Esophagus muscularis mucosa (tissue), 4 donors: ENCODE results near the gene METTL6. TPM values are rescaled to one million over a fixed set of nuclear protein-coding genes. Genes with fewer than 3 reads are reported as not detected.
"Not testable (repeated sequence)": the region's sequence is repeated elsewhere in the genome, so short reads cannot be mapped to it uniquely, and the experiment has no call there.

Experiments used
- DNase-seq: peaks from one replicate; pipeline ENCODE4 v3.0.0-alpha.2; 2017; ENCODE audit errors: extremely low spot score
- H3K27ac ChIP-seq, 4 donors: fragments of 200-600 bp; sonication (generic); replicated peaks in 1 of 4; 1 replicate in 3 of 4; 2 replicates in 1 of 4; pipeline ENCODE4 v1.5.1; 2016 to 2019; ENCODE audit warnings: mild to moderate bottlenecking in 1 of 4
- H3K27me3 ChIP-seq, 4 donors: fragments of 200-600 bp; sonication (generic); one replicate each; pipeline versions ENCODE4 v1.5.1 to v1.6.0; 2016 to 2019
- H3K36me3 ChIP-seq, 4 donors: fragments of 200-600 bp; sonication (generic); one replicate each; pipeline ENCODE4 v1.5.1; 2016 to 2019
- H3K4me1 ChIP-seq, 4 donors: fragments of 200-600 bp; sonication (generic); one replicate each; pipeline ENCODE4 v1.5.1; 2016 to 2019
- H3K4me3 ChIP-seq, 4 donors: fragments of 200-600 bp; sonication (generic); 1 replicate in 2 of 4; 2 replicates in 2 of 4; pipeline ENCODE4 v1.5.1; 2016 to 2019; ENCODE audit warnings: mild to moderate bottlenecking in 4 of 4, moderate library complexity in 1 of 4
- H3K9me3 ChIP-seq, 4 donors: fragments of 200-600 bp; sonication (generic); 1 replicate in 3 of 4; 2 replicates in 1 of 4; pipeline ENCODE4 v1.5.1; 2016 to 2019
- CTCF ChIP-seq, 3 experiments: fragments of 200-600 bp in 2 of 3; fragments of 450-650 bp in 1 of 3; sonication (generic) in 2 of 3; IDR thresholded peaks; one replicate each; pipeline ENCODE4 v1.5.1; 2017 to 2019; ENCODE audit warnings: antibody characterized with exemption in 3 of 3, mild to moderate bottlenecking in 2 of 3, moderate library complexity in 1 of 3
- EP300 ChIP-seq: sonication (generic); formaldehyde crosslinking; IDR thresholded peaks from one replicate; pipeline ENCODE4 v1.6.1; 2017; ENCODE audit warnings: antibody characterized with exemption
- POLR2A ChIP-seq: fragments of 450-650 bp; IDR thresholded peaks from one replicate; pipeline ENCODE4 v1.6.1; 2017; ENCODE audit warnings: antibody characterized with exemption, moderate library complexity, mild to moderate bottlenecking, low read depth
- POLR2AphosphoS5 ChIP-seq, 2 donors: sonication (generic); formaldehyde crosslinking; IDR thresholded peaks; one replicate each; pipeline ENCODE4 v1.6.1; 2017; ENCODE audit warnings: antibody characterized with exemption in 2 of 2
- WGBS: methylation state at CpG from one replicate; pipeline ENCODE4 v1.1.5; 2018; 5-methylcytosine and 5-hydroxymethylcytosine counted together
- intact Hi-C: fragments of 100-400 bp; cut with DNase I; formaldehyde crosslinking; loops from one replicate; pipeline ENCODE4 v1.15.1; 2023
- total RNA-seq, 4 donors: library from RNA; depleted of rRNA; stranded (reverse); fragments of >200 nt; gene quantifications; one replicate each; pipeline versions ENCODE4 v1.1.0 to v1.2.1, GENCODE V29; 2016

METTL6 gene
- total RNA-seq, 4 donors from 2014 or later = 10.9 to 18.7 (median 11.8) TPM

GRCh38 chr3:15387735-15388134 is 39.6 kb downstream of the METTL6 start:
- 91% methylated on average over 3 of the region's 3 CpGs for WGBS
- intact Hi-C loops = no loop called here
- Histone ChIP-seq H3K4me1 (peaks cover 0 to 3% (median 0%) of the 10 kb centered on the region in 4 donors), H3K36me3 (no peaks in the 10 kb centered on the region), H3K9me3 (peaks cover 0 to 14% (median 8%) of the 10 kb centered on the region in 4 donors), H3K27ac (no peak overlapping the region), H3K4me3 (no peak overlapping the region), H3K27me3 (no peaks in the 10 kb centered on the region)
- no peak for DNase-seq
- TF ChIP-seq EP300 = no peak

- TF ChIP-seq CTCF (IDR thresholded peaks at IDR 0.05) (no peak), EP300 (no peak), POLR2AphosphoS5 (IDR thresholded peaks at IDR 0.05) (no peak), POLR2A (no peak)
- Histone ChIP-seq H3K27me3 (no peaks in the 10 kb centered on the region), H3K36me3 (no peaks in the 10 kb centered on the region), H3K4me3 (no peak overlapping the region), H3K4me1 (peaks cover 0 to 3% (median 0%) of the 10 kb centered on the region in 4 donors), H3K27ac (no peak overlapping the region), H3K9me3 (peaks cover 0 to 14% (median 8%) of the 10 kb centered on the region in 4 donors)
- WGBS = 77% methylated on average over 1 of the region's 1 CpG
- intact Hi-C loops = no loop called here
- no peak for DNase-seq
These were observed 40.2 kb downstream of the METTL6 start for GRCh38 chr3:15387171-15387581.

- H3K27ac ChIP-seq, intact Hi-C loops, H3K36me3 ChIP-seq, H3K4me3 ChIP-seq, H3K4me1 ChIP-seq, H3K27me3 ChIP-seq, DNase-seq: not testable (repeated sequence)
- H3K9me3 ChIP-seq = peaks cover 0 to 14% (median 8%) of the 10 kb centered on the region in 4 donors
- WGBS = 89% methylated on average over 5 of the region's 5 CpGs
These were observed 40.7 kb downstream of the METTL6 start for GRCh38 chr3:15386654-15386955.

GRCh38 chr3:15385901-15386653 is 41.3 kb downstream of the METTL6 start:
- H3K36me3 ChIP-seq = no peaks in the 10 kb centered on the region
- no peak for DNase-seq
- peaks cover 0 to 14% (median 8%) of the 10 kb centered on the region in 4 donors for H3K9me3 ChIP-seq
- intact Hi-C loops = no loop called here
- no peak overlapping the region for H3K4me3 ChIP-seq
- H3K27me3 ChIP-seq = no peaks in the 10 kb centered on the region
- no peak overlapping the region for H3K27ac ChIP-seq
- H3K4me1 ChIP-seq = peaks cover 0 to 3% (median 0%) of the 10 kb centered on the region in 4 donors
- WGBS = 96% methylated on average over 1 of the region's 1 CpG
- no peak for TF ChIP-seq POLR2A
- TF ChIP-seq POLR2AphosphoS5 (IDR thresholded peaks at IDR 0.05) = no peak
- no peak for TF ChIP-seq CTCF (IDR thresholded peaks at IDR 0.05)

GRCh38 chr3:15385238-15385695 is 42.1 kb downstream of the METTL6 start:
- H3K27ac ChIP-seq, DNase-seq, H3K4me1 ChIP-seq, H3K36me3 ChIP-seq, H3K4me3 ChIP-seq, H3K27me3 ChIP-seq, intact Hi-C loops: not testable (repeated sequence)
- peaks cover 0 to 14% (median 8%) of the 10 kb centered on the region in 4 donors for H3K9me3 ChIP-seq
- 79% methylated on average over 10 of the region's 10 CpGs for WGBS

- TF ChIP-seq POLR2AphosphoS5 (IDR thresholded peaks at IDR 0.05) (no peak), EP300 (no peak), POLR2A (no peak), CTCF (IDR thresholded peaks at IDR 0.05) (no peak)
- WGBS = 88% methylated on average over 4 of the region's 4 CpGs
- no peak overlapping the region for H3K27ac ChIP-seq
- H3K36me3 ChIP-seq = no peaks in the 10 kb centered on the region
- no peak for DNase-seq
- H3K4me1 ChIP-seq = peaks cover 0 to 3% (median 0%) of the 10 kb centered on the region in 4 donors
- peaks cover 0 to 14% (median 8%) of the 10 kb centered on the region in 4 donors for H3K9me3 ChIP-seq
- intact Hi-C loops = no loop called here
- no peaks in the 10 kb centered on the region for H3K27me3 ChIP-seq
- no peak overlapping the region for H3K4me3 ChIP-seq
These were observed 42.7 kb downstream of the METTL6 start for GRCh38 chr3:15384510-15385237.
